CD14-positive monocyte (primary cell): ENCODE results near the gene UQCRC2. TPM values are rescaled to one million over a fixed set of nuclear protein-coding genes. Genes with fewer than 3 reads are reported as not detected.

Source experiments
- DNase-seq, 3 donors: peaks; one replicate each; pipeline ENCODE4 v3.0.0-alpha.2; 2011 to 2022
- H2AFZ ChIP-seq: 2 replicates; pipeline ENCODE4 v1.6.0; 2012; ENCODE audit warnings: mild to moderate bottlenecking, low read depth, low read length, inconsistent platforms; ENCODE audit not compliant: insufficient read depth, poor library complexity, severe bottlenecking
- H3K27ac ChIP-seq, 2 donors: 1 replicate in 1 of 2; 2 replicates in 1 of 2; pipeline ENCODE4 v1.5.1; 2012 to 2013; ENCODE audit warnings: low read length in 2 of 2, control low read depth in 1 of 2, inconsistent platforms in 1 of 2, low read depth in 1 of 2, mild to moderate bottlenecking in 1 of 2
- H3K27me3 ChIP-seq, 2 donors: one replicate each; pipeline versions ENCODE4 v1.6.0 to v1.6.1; 2011 to 2013; ENCODE audit warnings: low read length in 2 of 2; ENCODE audit not compliant: control insufficient read depth in 2 of 2, insufficient read depth in 2 of 2
- H3K36me3 ChIP-seq, 2 donors: replicated peaks in 1 of 2; 1 replicate in 1 of 2; 2 replicates in 1 of 2; pipeline versions ENCODE4 v1.5.1 to v1.6.1; 2012 to 2013; ENCODE audit warnings: low read length in 2 of 2, control low read depth in 1 of 2, inconsistent platforms in 1 of 2, mild to moderate bottlenecking in 1 of 2; ENCODE audit not compliant: insufficient read depth in 2 of 2, control insufficient read depth in 1 of 2
- H3K4me1 ChIP-seq, 2 donors: 1 replicate in 1 of 2; 2 replicates in 1 of 2; pipeline versions ENCODE4 v1.5.1 to v1.6.1; 2012 to 2013; ENCODE audit warnings: low read length in 2 of 2, control low read depth in 1 of 2, inconsistent platforms in 1 of 2, mild to moderate bottlenecking in 1 of 2, moderate library complexity in 1 of 2; ENCODE audit not compliant: insufficient read depth in 2 of 2, control insufficient read depth in 1 of 2
- H3K4me2 ChIP-seq: replicated peaks from 2 replicates; pipeline ENCODE3; 2012; ENCODE audit warnings: low read length, moderate library complexity, mild to moderate bottlenecking; ENCODE audit not compliant: poor library complexity, severe bottlenecking; ENCODE audit errors: extremely low read depth
- H3K4me3 ChIP-seq, 3 experiments: fragments of 200-600 bp in 1 of 3; sonication (generic) in 1 of 3; replicated peaks in 1 of 3; 1 replicate in 2 of 3; 2 replicates in 1 of 3; pipeline ENCODE4 v1.5.1; 2011 to 2013; ENCODE audit warnings: low read length in 3 of 3, mild to moderate bottlenecking in 3 of 3, control low read depth in 2 of 3, low read depth in 2 of 3, inconsistent platforms in 1 of 3, moderate library complexity in 1 of 3
- H3K79me2 ChIP-seq: 2 replicates; pipeline ENCODE4 v1.6.0; 2012; ENCODE audit warnings: mild to moderate bottlenecking, control low read depth, inconsistent platforms, low read length, moderate library complexity; ENCODE audit not compliant: insufficient read depth
- H3K9ac ChIP-seq: 2 replicates; pipeline ENCODE4 v1.6.0; 2017; ENCODE audit warnings: low read length, mild to moderate bottlenecking; ENCODE audit not compliant: insufficient read depth, poor library complexity, severe bottlenecking
- H3K9me3 ChIP-seq, 2 donors: replicated peaks in 1 of 2; 1 replicate in 1 of 2; 2 replicates in 1 of 2; pipeline versions ENCODE4 v1.5.1 to v1.6.1; 2012 to 2013; ENCODE audit warnings: low read length in 2 of 2, control low read depth in 1 of 2; ENCODE audit not compliant: control insufficient read depth in 1 of 2, insufficient read depth in 1 of 2
- H4K20me1 ChIP-seq: 2 replicates; pipeline ENCODE4 v1.6.0; 2012; ENCODE audit warnings: mild to moderate bottlenecking, low read length, control low read depth, moderate library complexity; ENCODE audit not compliant: insufficient read depth
- H3K27ac Mint-ChIP-seq, 7 donors: one replicate each; pipeline ENCODE4 v1.8.0; 2020; ENCODE audit warnings: mild to moderate bottlenecking in 7 of 7, mixed read lengths in 7 of 7, moderate library complexity in 6 of 7, inconsistent platforms in 2 of 7
- H3K27me3 Mint-ChIP-seq, 3 donors: one replicate each; pipeline ENCODE4 v1.8.0; 2021 to 2022; ENCODE audit warnings: low read depth in 3 of 3, mild to moderate bottlenecking in 3 of 3, mixed read lengths in 3 of 3, moderate library complexity in 3 of 3, inconsistent platforms in 1 of 3
- H3K36me3 Mint-ChIP-seq, 2 donors: one replicate each; pipeline ENCODE4 v1.8.0; 2020; ENCODE audit warnings: mixed read lengths in 2 of 2, inconsistent platforms in 1 of 2, mild to moderate bottlenecking in 1 of 2
- H3K4me1 Mint-ChIP-seq: one replicate; pipeline ENCODE4 v1.8.0; 2020; ENCODE audit warnings: mild to moderate bottlenecking, mixed read lengths
- H3K4me3 Mint-ChIP-seq, 2 donors: one replicate each; pipeline ENCODE4 v1.8.0; 2020; ENCODE audit warnings: mild to moderate bottlenecking in 2 of 2, mixed read lengths in 2 of 2, moderate library complexity in 1 of 2
- H3K9me3 Mint-ChIP-seq, 7 donors: one replicate each; pipeline ENCODE4 v1.8.0; 2020 to 2022; ENCODE audit warnings: mixed read lengths in 7 of 7, mild to moderate bottlenecking in 6 of 7, moderate library complexity in 6 of 7, inconsistent platforms in 2 of 7
- WGBS: methylation state at CpG from one replicate; pipeline ENCODE4 v1.1.5; 2013; ENCODE audit warnings: missing lambda C conversion rate; ENCODE audit not compliant: insufficient coverage; 5-methylcytosine and 5-hydroxymethylcytosine counted together
- intact Hi-C, 2 donors: fragments of 100-400 bp; cut with micrococcal nuclease; formaldehyde crosslinking; loops; one replicate each; pipeline versions ENCODE4 v1.15.0 to v1.15.1; 2023
- polyA plus RNA-seq, 3 donors: library from polyadenylated mRNA; depleted of rRNA in 1 of 3; unstranded in 2 of 3; stranded (reverse) in 1 of 3; fragments of 300-500 nt in 2 of 3; fragments of >200 nt in 1 of 3; fragmentation: Illumina TruSeq in 2 of 3; gene quantifications; 1 replicate in 2 of 3; 2 replicates in 1 of 3; pipeline ENCODE4 v1.2.3, GENCODE V29; 2012 to 2021
- TF ChIP-seq, protein P1 (sequence below): fragments of 200-600 bp; IDR thresholded peaks from one replicate; pipeline ENCODE4 v1.8.0; 2022; ENCODE audit warnings: antibody characterized with exemption, mild to moderate bottlenecking

UQCRC2 gene
- polyA plus RNA-seq, 3 donors, result 101 to 195 (median 189) TPM

DNA sequence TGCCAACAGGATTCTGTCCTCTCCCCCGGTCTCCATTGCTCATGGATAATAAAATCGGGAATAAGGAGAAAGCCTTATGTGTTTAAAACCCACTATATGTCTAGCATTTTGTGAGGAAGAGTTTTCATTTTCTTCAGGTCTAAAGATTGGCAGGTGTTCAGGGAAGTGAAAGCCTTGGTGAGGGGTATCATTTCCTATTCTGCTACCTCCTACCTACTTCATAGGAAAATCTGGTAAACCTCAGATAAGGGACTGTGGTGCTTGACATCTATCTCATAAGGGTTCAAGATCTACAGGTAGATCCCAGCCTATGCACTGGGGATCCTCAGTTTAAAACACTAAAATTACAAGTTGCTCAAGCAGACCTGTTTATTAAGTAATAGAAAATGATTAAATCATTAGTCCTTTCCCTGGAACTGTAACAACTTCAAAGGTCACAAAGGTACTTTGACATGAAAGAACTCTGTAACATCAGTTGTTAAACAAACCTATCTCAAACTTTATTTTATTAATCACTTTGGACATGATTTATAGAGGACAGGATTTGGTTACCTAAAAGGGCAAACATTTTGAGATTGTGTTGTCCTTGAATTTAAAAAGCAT, 61.2 kb downstream of the UQCRC2 start:
- Histone ChIP-seq H3K9ac (no peak overlapping the region), H3K9me3 (no peaks in the 10 kb centered on the region), H3K4me3 (no peak overlapping the region), H3K36me3 (no peaks in the 10 kb centered on the region), H3K27ac (no peak overlapping the region), H3K4me2 (no peak overlapping the region), H3K79me2 (peaks cover 77% of the 10 kb centered on the region), H2AFZ (no peak overlapping the region), H3K4me1 (peaks cover 4 to 14% of the 10 kb centered on the region in 2 donors), H4K20me1 (peaks cover 77% of the 10 kb centered on the region), H3K27me3 (no peaks in the 10 kb centered on the region)
- no peak for DNase-seq
- no peak overlapping the region for H3K27ac Mint-ChIP-seq
- H3K4me1 Mint-ChIP-seq, result peaks cover 38% of the 10 kb centered on the region
- WGBS, result no CpG with 5 or more reads among the region's 2 CpGs
- no peaks in the 10 kb centered on the region for H3K27me3 Mint-ChIP-seq
- TF ChIP-seq, protein P1, sequence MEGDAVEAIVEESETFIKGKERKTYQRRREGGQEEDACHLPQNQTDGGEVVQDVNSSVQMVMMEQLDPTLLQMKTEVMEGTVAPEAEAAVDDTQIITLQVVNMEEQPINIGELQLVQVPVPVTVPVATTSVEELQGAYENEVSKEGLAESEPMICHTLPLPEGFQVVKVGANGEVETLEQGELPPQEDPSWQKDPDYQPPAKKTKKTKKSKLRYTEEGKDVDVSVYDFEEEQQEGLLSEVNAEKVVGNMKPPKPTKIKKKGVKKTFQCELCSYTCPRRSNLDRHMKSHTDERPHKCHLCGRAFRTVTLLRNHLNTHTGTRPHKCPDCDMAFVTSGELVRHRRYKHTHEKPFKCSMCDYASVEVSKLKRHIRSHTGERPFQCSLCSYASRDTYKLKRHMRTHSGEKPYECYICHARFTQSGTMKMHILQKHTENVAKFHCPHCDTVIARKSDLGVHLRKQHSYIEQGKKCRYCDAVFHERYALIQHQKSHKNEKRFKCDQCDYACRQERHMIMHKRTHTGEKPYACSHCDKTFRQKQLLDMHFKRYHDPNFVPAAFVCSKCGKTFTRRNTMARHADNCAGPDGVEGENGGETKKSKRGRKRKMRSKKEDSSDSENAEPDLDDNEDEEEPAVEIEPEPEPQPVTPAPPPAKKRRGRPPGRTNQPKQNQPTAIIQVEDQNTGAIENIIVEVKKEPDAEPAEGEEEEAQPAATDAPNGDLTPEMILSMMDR, result no peak
- intact Hi-C loops, result no loop called here
- H3K9me3 Mint-ChIP-seq, result no peaks in the 10 kb centered on the region
- H3K36me3 Mint-ChIP-seq, result peaks cover 0 to 2% of the 10 kb centered on the region in 2 donors
- no peak overlapping the region for H3K4me3 Mint-ChIP-seq

DNA sequence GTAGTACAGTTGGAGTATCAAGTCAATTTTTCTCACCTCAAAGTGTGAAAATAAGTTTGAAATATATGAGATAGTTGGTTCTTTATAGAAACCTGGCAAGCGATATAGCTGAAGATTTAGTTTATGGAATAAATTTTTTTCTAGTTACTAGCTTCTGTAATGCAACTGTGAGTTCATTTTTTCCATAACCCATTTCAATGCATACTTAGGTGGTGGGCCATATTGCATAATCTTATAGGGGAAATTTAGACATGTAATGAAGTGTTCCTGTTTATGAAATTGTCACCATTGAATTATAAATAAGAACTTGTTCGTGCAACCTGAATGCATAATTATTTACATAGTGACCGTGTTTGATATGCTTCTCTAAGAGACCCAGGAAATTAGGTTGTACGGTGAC, 63.8 kb downstream of the UQCRC2 start:
- H3K79me2 ChIP-seq, result peaks cover 66% of the 10 kb centered on the region
- H3K27ac ChIP-seq, result no peak overlapping the region
- no peaks in the 10 kb centered on the region for H3K9me3 ChIP-seq
- no peak overlapping the region for H3K4me3 Mint-ChIP-seq
- H3K27me3 ChIP-seq, result no peaks in the 10 kb centered on the region
- DNase-seq, result peak in 1 of 3 donors; percentile 14
- H3K9ac ChIP-seq, result no peak overlapping the region
- intact Hi-C loops, result no loop called here
- no peak overlapping the region for H3K4me3 ChIP-seq
- TF ChIP-seq, protein P1, result no peak
- H3K27me3 Mint-ChIP-seq, result no peaks in the 10 kb centered on the region
- peaks cover 0 to 10% of the 10 kb centered on the region in 2 donors for H3K4me1 ChIP-seq
- no peak overlapping the region for H3K27ac Mint-ChIP-seq
- H3K36me3 ChIP-seq, result no peaks in the 10 kb centered on the region
- no CpG with 5 or more reads among the region's 4 CpGs for WGBS
- H3K36me3 Mint-ChIP-seq, result no peaks in the 10 kb centered on the region
- no peak overlapping the region for H3K4me2 ChIP-seq
- H4K20me1 ChIP-seq, result peaks cover 84% of the 10 kb centered on the region
- H2AFZ ChIP-seq, result no peak overlapping the region
- no peaks in the 10 kb centered on the region for H3K9me3 Mint-ChIP-seq
- peaks cover 27% of the 10 kb centered on the region for H3K4me1 Mint-ChIP-seq
